ENCODE measurements around the gene CAPN5. TPM values are rescaled to one million over a fixed set of nuclear protein-coding genes. Genes with fewer than 3 reads are reported as not detected.

The CAPN5 gene
- total RNA-seq, 2 experiments from 2014 or later = 0.99 to 1.0 TPM

GRCh38 chr11:77106321-77106720, 39.5 kb downstream of the CAPN5 start:
- ChIA-PET POLR2A (no interaction called here), CTCF (interaction anchor here (1.0 kb wide), 1 partner anchor 15 kb away, joined by 3 read pairs; no protein-coding TSS in a partner anchor)

GRCh38 chr11:77106759-77107158, 40.0 kb downstream of the CAPN5 start:
- POLR2A ChIA-PET = no interaction called here
- CTCF ChIA-PET = interaction anchor here (1.0 to 1.6 kb wide), 2 partner anchors 15 to 59 kb away, joined by 3 read pairs; no protein-coding TSS in a partner anchor

GRCh38 chr11:77107950-77108349, 41.2 kb downstream of the CAPN5 start:
- CTCF ChIA-PET = interaction anchor here (1.6 kb wide), 1 partner anchor 61 kb away, joined by 3 read pairs; no protein-coding TSS in a partner anchor

GRCh38 chr11:77108436-77108835, 41.7 kb downstream of the CAPN5 start:
- CTCF ChIA-PET = no interaction called here

More at GRCh38 chr11:77107950-77108349, 41.2 kb downstream of the CAPN5 start:
- POLR2A ChIA-PET = no interaction called here

GRCh38 chr11:77109236-77110019, 42.7 kb downstream of the CAPN5 start:
- ChIA-PET CTCF (no interaction called here), POLR2A (no interaction called here)

More at GRCh38 chr11:77108436-77108835, 41.7 kb downstream of the CAPN5 start:
- POLR2A ChIA-PET = no interaction called here

- ChIA-PET CTCF (interaction anchor here (1.1 kb wide), 1 partner anchor 16 kb away, joined by 3 read pairs; no protein-coding TSS in a partner anchor), POLR2A (no interaction called here)
Observed at GRCh38 chr11:77110836-77111235, 44.1 kb downstream of the CAPN5 start.

GRCh38 chr11:77111277-77111676, 44.5 kb downstream of the CAPN5 start:
- POLR2A ChIA-PET = no interaction called here
- CTCF ChIA-PET = interaction anchor here (1.1 kb wide), 1 partner anchor 16 kb away, joined by 3 read pairs; no protein-coding TSS in a partner anchor

- ChIA-PET POLR2A (no interaction called here), CTCF (interaction anchor here (1.8 kb wide), 1 partner anchor 15 kb away, joined by 7 read pairs; no protein-coding TSS in a partner anchor)
Observed at GRCh38 chr11:77111946-77112345, 45.2 kb downstream of the CAPN5 start.

- ChIA-PET CTCF (interaction anchor here (1.8 kb wide), 1 partner anchor 14 kb away, joined by 7 read pairs; no protein-coding TSS in a partner anchor), POLR2A (no interaction called here)
Observed at GRCh38 chr11:77112641-77113381, 46.0 kb downstream of the CAPN5 start.

- ChIA-PET POLR2A (no interaction called here), CTCF (interaction anchor here (1.8 kb wide), 1 partner anchor 14 kb away, joined by 7 read pairs; no protein-coding TSS in a partner anchor)
Observed at GRCh38 chr11:77113382-77114088, 46.8 kb downstream of the CAPN5 start.

GRCh38 chr11:77114089-77114463, 47.3 kb downstream of the CAPN5 start:
- ChIA-PET POLR2A (no interaction called here), CTCF (no interaction called here)

GRCh38 chr11:77115181-77115611, 48.4 kb downstream of the CAPN5 start:
- POLR2A ChIA-PET = no interaction called here

GRCh38 chr11:77115956-77116355, 49.2 kb downstream of the CAPN5 start:
- POLR2A ChIA-PET = no interaction called here
- CTCF ChIA-PET = interaction anchor here (1.3 kb wide), 1 partner anchor 11 kb away, joined by 3 read pairs; no protein-coding TSS in a partner anchor

More at GRCh38 chr11:77115181-77115611, 48.4 kb downstream of the CAPN5 start:
- CTCF ChIA-PET = no interaction called here

- ChIA-PET POLR2A (no interaction called here), CTCF (no interaction called here)
Observed at GRCh38 chr11:77117492-77117891, 50.7 kb downstream of the CAPN5 start.

- CTCF ChIA-PET = interaction anchor here (1.6 kb wide), 1 partner anchor 9 kb away, joined by 6 read pairs; no protein-coding TSS in a partner anchor
Observed at GRCh38 chr11:77118086-77118485, 51.3 kb downstream of the CAPN5 start.

GRCh38 chr11:77118971-77119370, 52.2 kb downstream of the CAPN5 start:
- ChIA-PET CTCF (interaction anchor here (1.6 kb wide), 1 partner anchor 8 kb away, joined by 6 read pairs; no protein-coding TSS in a partner anchor), POLR2A (no interaction called here)

More at GRCh38 chr11:77118086-77118485, 51.3 kb downstream of the CAPN5 start:
- POLR2A ChIA-PET = no interaction called here

GRCh38 chr11:77119531-77119936, 52.8 kb downstream of the CAPN5 start:
- POLR2A ChIA-PET = no interaction called here
- CTCF ChIA-PET = interaction anchor here (1.6 kb wide), 1 partner anchor 8 kb away, joined by 6 read pairs; no protein-coding TSS in a partner anchor

GRCh38 chr11:77120571-77120970, 53.8 kb downstream of the CAPN5 start:
- POLR2A ChIA-PET = no interaction called here

GRCh38 chr11:77121096-77121640, 54.4 kb downstream of the CAPN5 start:
- CTCF ChIA-PET = interaction anchor here (0.5 kb wide), 1 partner anchor 775 kb away, joined by 3 read pairs; no protein-coding TSS in a partner anchor
- POLR2A ChIA-PET = no interaction called here

More at GRCh38 chr11:77120571-77120970, 53.8 kb downstream of the CAPN5 start:
- CTCF ChIA-PET = interaction anchor here (0.5 kb wide), 1 partner anchor 776 kb away, joined by 3 read pairs; no protein-coding TSS in a partner anchor

Data from activated CD8-positive, alpha-beta memory T cell treated with anti-CD3 and anti-CD28 coated beads for 36 hours (primary cell).